AG09309 (cell line): ENCODE results near the gene ETDC.

ENCODE experiments used
- DNase-seq: peaks from one replicate; pipeline ENCODE4 v3.0.0-alpha.2; 2010; ENCODE audit warnings: low read depth
- H3K4me3 ChIP-seq: 2 replicates; pipeline ENCODE4 v1.5.1; 2011; ENCODE audit warnings: mild to moderate bottlenecking, low read depth, low read length, moderate library complexity; ENCODE audit not compliant: control insufficient read depth
- TF ChIP-seq, protein P1 (sequence below): IDR thresholded peaks from 2 replicates; pipeline ENCODE4 v1.5.1; 2011; ENCODE audit warnings: mild to moderate bottlenecking, low read depth, low read length, inconsistent platforms; ENCODE audit not compliant: insufficient read depth, control insufficient read depth; ENCODE audit errors: missing control alignments

Gene ETDC

DNA sequence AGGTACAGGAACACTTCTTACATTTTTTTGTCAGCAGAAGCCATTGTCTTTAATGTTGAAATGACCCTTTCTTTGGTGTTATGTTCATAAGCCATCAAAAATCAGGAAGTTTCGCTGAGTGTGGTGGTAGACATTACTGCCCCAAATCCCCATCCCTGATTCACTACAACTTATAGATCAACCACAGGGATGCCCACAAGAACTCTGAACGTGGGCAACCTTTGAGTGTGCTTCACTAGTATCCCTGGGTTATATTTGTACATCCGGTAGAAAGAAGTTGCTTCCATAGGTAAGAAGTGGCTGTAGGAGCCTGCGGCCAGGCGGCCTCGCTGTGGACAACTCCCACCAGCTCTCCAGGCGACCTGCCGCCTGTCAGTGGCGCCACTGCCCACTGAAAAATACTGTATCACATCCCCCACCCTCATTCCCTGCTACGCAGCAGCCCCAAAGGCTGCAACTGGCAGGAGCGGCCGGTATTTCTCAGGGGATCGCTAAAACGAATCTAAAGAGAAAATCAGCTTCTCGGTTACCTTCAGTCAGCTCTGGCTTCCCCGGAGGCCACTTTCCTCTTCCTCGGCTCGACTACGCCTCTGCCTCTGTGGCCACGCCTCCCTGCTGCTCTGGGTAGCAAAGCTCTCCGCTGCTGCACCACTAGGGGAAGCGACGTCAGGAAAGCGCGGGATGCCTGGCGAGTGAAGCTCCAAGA, 13.9 kb upstream of the ETDC start:
- no peak overlapping the region for H3K4me3 ChIP-seq
- DNase-seq = no peak
- TF ChIP-seq, protein P1, sequence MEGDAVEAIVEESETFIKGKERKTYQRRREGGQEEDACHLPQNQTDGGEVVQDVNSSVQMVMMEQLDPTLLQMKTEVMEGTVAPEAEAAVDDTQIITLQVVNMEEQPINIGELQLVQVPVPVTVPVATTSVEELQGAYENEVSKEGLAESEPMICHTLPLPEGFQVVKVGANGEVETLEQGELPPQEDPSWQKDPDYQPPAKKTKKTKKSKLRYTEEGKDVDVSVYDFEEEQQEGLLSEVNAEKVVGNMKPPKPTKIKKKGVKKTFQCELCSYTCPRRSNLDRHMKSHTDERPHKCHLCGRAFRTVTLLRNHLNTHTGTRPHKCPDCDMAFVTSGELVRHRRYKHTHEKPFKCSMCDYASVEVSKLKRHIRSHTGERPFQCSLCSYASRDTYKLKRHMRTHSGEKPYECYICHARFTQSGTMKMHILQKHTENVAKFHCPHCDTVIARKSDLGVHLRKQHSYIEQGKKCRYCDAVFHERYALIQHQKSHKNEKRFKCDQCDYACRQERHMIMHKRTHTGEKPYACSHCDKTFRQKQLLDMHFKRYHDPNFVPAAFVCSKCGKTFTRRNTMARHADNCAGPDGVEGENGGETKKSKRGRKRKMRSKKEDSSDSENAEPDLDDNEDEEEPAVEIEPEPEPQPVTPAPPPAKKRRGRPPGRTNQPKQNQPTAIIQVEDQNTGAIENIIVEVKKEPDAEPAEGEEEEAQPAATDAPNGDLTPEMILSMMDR = no peak

DNA sequence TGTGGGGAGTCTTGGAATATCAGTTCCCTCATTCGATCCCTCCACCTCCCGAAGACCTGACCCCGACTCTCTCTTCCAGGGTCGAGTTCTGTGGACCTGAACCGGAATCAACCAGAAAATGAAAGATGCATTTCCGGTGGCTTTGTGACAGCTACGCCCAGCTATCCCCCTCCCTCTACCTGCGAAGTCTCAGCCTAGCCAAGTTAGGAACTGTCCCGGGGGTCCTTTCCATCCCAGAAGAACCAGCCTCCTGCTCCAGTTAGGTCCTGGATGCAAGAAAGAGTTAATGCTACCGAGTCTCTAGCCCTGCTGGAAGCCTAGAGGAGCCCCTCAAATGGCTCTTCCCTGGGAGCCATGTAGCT, 13.4 kb upstream of the ETDC start:
- no peak for DNase-seq
- TF ChIP-seq, protein P1 = no peak
- H3K4me3 ChIP-seq = no peak overlapping the region

DNA sequence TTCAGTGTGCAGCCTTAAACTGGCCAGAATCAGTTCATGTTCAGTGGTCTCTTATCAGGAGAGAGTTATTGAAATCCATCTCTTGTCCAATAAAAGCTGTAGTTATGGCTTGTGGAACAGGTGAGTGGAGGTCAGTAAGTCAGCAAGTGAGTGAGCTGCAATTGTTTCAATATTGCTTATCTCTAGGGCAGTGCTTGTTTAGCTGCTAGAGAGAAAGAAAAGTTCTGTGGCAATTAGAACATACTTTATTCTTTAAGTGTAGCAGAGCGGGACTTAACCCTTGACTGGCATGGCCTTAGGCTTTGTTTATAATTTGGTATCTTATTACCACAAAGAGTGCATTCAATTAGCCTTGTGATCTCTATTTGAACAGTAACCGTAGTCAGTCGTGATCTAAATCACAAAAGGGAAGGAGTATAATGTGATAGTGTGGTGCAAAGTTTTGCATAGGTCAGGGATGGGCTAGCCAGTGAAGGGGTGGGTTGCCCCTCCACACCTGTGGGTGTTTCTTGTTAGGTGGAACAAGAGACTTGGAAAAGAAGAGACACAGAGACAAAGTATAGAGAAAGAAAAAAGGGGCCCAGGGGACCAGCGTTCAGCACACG, 6.9 kb upstream of the ETDC start:
- TF ChIP-seq, protein P1 = no peak

DNA sequence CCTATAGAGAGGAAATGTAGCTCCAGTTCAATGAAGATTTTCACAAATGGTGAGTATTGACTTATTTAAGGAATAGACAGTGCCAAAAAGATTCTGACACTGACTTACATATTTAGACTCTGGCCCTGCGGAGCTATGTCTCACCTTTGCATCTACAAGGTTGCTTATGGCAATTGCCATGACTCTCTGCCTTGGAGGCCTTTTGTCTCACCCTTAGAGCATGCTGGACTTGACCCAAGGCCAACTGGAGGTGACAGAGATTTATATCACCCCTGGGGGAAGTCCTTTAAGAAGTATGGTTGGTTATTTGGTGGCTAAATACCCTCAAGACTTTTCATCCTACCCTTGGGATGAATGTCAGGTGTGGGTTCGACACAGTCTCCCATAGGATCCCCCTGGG, 4.5 kb upstream of the ETDC start:
- H3K4me3 ChIP-seq = no peak overlapping the region
- DNase-seq = no peak
- TF ChIP-seq, protein P1 = no peak

More for the DNA sequence above, 6.9 kb upstream of the ETDC start:
- no peak for DNase-seq
- no peak overlapping the region for H3K4me3 ChIP-seq

DNA sequence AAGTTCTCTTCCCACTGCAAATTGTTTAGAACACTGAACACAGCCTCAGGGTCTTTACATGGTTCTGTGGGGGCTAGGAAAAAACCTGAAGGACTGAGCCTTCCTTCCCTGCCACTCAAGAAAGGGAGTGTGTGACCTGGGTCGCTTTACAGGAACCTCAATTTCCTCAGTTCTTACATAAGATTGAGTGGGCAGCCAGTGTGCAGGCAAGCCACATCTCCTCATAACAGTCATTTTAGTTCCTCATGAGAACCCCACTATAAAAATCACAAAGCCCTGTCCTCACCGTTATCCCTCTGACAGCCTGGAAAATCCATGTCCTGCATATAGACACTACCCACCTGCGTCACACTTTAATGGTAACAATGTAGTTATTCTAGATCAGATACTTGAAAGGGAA, 2.1 kb upstream of the ETDC start:
- H3K4me3 ChIP-seq = no peak overlapping the region
- TF ChIP-seq, protein P1 = no peak
- DNase-seq = no peak

DNA sequence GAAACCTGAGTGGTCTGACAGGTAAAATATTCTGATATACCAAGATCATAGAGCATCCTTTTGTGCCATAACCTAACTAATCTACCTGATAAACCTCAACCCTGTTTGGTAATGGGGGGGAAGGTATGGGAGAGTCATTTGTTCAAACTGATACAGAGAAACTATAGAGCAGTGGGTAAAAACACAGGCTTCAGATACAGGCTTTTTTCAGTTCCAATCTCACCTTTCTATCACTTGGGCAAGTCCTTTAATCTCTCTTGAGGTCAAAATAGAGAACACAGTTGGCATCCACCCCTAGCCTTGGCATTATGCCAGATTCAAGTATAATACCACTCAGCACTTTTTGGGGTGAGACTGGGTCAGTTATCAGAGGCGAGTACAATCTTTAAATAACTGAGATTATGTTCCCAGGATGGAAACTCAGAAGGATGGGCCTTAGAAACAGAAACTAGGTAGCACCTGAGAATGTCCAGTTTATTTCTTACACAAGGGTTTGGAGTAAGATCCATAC, 880 bp upstream of the ETDC start:
- no peak for DNase-seq
- TF ChIP-seq, protein P1 = no peak
- H3K4me3 ChIP-seq = no peak overlapping the region
